Thyroid gland (tissue), 4 donors: Measurements from ENCODE around the gene SH3RF1.

Source experiments
- POLR2A ChIP-seq, 2 donors: fragments of 450-650 bp; IDR thresholded peaks; one replicate each; pipeline ENCODE4 v1.6.1; 2017; ENCODE audit warnings: antibody characterized with exemption in 2 of 2, mild to moderate bottlenecking in 2 of 2, moderate library complexity in 1 of 2
- TF ChIP-seq, protein P1 (sequence below), 6 experiments: fragments of 200-600 bp in 3 of 6; fragments of 450-650 bp in 3 of 6; sonication (generic) in 3 of 6; IDR thresholded peaks; one replicate each; pipeline ENCODE4 v1.5.1; 2016 to 2019; ENCODE audit warnings: antibody characterized with exemption in 6 of 6, mild to moderate bottlenecking in 2 of 6, inconsistent platforms in 1 of 6, moderate library complexity in 1 of 6

DNA sequence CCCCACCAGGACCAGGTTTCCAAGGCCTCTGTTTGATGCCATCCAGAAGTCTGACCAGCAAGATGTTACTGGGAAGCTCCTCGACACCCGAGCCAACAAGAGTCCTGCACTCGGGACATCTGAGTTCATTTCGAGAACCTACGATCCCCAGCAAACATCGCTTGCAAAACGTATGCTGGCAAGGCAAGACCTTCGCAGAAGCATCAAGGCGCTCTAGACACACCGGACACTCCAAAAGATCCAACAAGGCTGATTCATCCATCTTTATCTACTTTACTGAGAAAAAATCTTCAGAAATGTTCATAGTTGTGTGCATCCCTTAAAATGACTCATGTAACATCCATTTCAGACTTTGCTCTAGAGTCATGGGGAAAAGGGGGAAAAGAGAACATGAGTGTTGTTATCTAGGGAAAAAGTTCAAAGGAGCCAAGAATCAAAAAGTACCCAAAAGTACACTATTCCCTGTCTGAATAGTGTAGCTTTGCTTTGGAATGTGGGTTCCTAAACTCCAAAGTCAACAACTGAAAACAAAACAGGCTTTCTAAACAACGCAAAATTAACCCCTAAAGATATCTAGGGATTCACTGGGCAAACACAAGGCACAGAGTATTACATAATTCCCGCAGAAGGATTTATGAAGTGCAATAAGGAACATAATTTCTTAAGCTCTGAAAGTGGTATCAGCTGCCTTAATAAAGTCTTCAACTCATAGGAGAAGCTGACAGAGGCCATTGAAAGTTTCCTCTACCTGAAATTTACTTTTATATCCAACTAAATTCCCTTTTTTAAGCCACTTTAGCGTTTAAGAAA is 1.6 kb downstream of the SH3RF1 start:
- TF ChIP-seq, protein P1, sequence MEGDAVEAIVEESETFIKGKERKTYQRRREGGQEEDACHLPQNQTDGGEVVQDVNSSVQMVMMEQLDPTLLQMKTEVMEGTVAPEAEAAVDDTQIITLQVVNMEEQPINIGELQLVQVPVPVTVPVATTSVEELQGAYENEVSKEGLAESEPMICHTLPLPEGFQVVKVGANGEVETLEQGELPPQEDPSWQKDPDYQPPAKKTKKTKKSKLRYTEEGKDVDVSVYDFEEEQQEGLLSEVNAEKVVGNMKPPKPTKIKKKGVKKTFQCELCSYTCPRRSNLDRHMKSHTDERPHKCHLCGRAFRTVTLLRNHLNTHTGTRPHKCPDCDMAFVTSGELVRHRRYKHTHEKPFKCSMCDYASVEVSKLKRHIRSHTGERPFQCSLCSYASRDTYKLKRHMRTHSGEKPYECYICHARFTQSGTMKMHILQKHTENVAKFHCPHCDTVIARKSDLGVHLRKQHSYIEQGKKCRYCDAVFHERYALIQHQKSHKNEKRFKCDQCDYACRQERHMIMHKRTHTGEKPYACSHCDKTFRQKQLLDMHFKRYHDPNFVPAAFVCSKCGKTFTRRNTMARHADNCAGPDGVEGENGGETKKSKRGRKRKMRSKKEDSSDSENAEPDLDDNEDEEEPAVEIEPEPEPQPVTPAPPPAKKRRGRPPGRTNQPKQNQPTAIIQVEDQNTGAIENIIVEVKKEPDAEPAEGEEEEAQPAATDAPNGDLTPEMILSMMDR (IDR thresholded peaks at IDR 0.05) = no peak
- TF ChIP-seq POLR2A (IDR thresholded peaks at IDR 0.05) = peak in 1 of 2 donors; percentile 28
